Left renal pelvis (tissue), 4 donors: Measurements from ENCODE around the gene ZC3H7B. TPM values are rescaled to one million over a fixed set of nuclear protein-coding genes. Genes with fewer than 3 reads are reported as not detected.

Experiments used
- DNase-seq, 4 donors: peaks; one replicate each; pipeline ENCODE4 v3.0.0-alpha.2; 2013; ENCODE audit warnings: low read depth in 4 of 4, low spot score in 3 of 4
- polyA plus RNA-seq, 4 donors: library from polyadenylated mRNA; unstranded; fragments of 120-200 nt; gene quantifications; one replicate each; pipeline ENCODE4 v1.2.1, GENCODE V29; 2013; ENCODE audit not compliant: insufficient read length in 4 of 4

Gene ZC3H7B
- polyA plus RNA-seq, 4 donors, result 59.4 to 98.2 (median 75.2) TPM

GRCh38 chr22:41406410-41406809, 105.1 kb downstream of the ZC3H7B start:
- no peak for DNase-seq

DNA sequence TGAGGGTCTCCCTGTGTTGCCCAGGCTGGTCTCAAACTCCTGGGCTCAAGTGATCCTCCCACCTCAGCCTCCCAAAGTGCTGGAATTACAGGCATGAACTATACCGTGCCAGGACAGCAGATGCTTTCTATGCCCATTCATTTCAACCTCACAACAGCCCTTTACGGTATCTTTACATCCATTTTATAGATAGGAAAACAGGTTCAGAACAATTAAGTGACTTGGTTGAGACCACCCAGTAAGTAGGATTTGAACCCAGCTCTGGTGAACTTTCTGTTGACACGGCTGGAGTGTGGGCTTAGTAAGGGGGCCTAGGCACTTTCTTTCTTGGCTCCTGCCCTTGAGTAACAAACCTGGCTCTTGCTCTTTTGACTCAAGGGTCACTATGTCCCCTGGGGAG, 106.1 kb downstream of the ZC3H7B start:
- no peak for DNase-seq

- no peak for DNase-seq
These were observed 107.3 kb downstream of the ZC3H7B start for GRCh38 chr22:41408665-41409064.

Other genes starting within 250 kb of the ZC3H7B start
- 10 to 100 TPM; 50.6 to 79.5 (median 56.7) TPM for gene EP300, start 208.9 kb upstream of the ZC3H7B start, polyA plus RNA-seq
- 10 to 100 TPM; 18.8 to 29.0 (median 25.8) TPM for gene L3MBTL2, start 96.2 kb upstream of the ZC3H7B start, polyA plus RNA-seq
- 1 to 10 TPM; 2.4 to 4.5 (median 3.2) TPM for gene CHADL, start 60.6 kb upstream of the ZC3H7B start, polyA plus RNA-seq
- 10 to 100 TPM; 30.9 to 64.5 (median 44.8) TPM for gene RANGAP1, start 15.3 kb upstream of the ZC3H7B start, polyA plus RNA-seq
- 10 to 100 TPM; 15.1 to 28.4 (median 17.6) TPM for gene TEF, start 80.4 kb downstream of the ZC3H7B start, polyA plus RNA-seq
- 10 to 100 TPM; 50.3 to 60.6 (median 57.3) TPM for gene TOB2, start 145.3 kb downstream of the ZC3H7B start, polyA plus RNA-seq
- 10 to 100 TPM; 51.3 to 62.0 (median 52.4) TPM for gene PHF5A, start 167.2 kb downstream of the ZC3H7B start, polyA plus RNA-seq
- gene ACO2, start 167.6 kb downstream of the ZC3H7B start, polyA plus RNA-seq, result 100 to 1,000 TPM in 3 of 4 donors, 10 to 100 TPM in 1; 51.0 to 149 (median 121) TPM
- gene POLR3H, start 242.9 kb downstream of the ZC3H7B start, polyA plus RNA-seq, result 10 to 100 TPM; 25.7 to 30.5 (median 30.2) TPM